HepG2 (cell line): Measurements from ENCODE around the gene NAA15. TPM values are rescaled to one million over a fixed set of nuclear protein-coding genes. Genes with fewer than 3 reads are reported as not detected.

Experiments used
- ATF7 ChIP-seq, 2 experiments: fragments of 450-650 bp in 1 of 2; sonication (generic) in 1 of 2; formaldehyde crosslinking in 1 of 2; IDR thresholded peaks; 2 replicates each; pipeline versions ENCODE4 v1.4.0 to v1.6.1; 2016 to 2020; ENCODE audit warnings: antibody characterized with exemption in 1 of 2, mild to moderate bottlenecking in 1 of 2, missing genetic modification reagents in 1 of 2
- EP300 ChIP-seq, 3 experiments: sonication (generic) in 1 of 3; formaldehyde crosslinking in 1 of 3; IDR thresholded peaks; 2 replicates each; pipeline versions ENCODE4 v1.5.1 to v1.6.1; 2011 to 2020; ENCODE audit warnings: low read depth in 2 of 3, low read length in 2 of 3, borderline replicate concordance in 1 of 3, improper control_type of control experiment in 1 of 3, mild to moderate bottlenecking in 1 of 3, missing genetic modification reagents in 1 of 3, moderate library complexity in 1 of 3
- GATAD2A ChIP-seq: IDR thresholded peaks from 2 replicates; pipeline ENCODE4 v1.6.1; 2016
- MTA1 ChIP-seq: sonication (generic); formaldehyde crosslinking; IDR thresholded peaks from 2 replicates; pipeline ENCODE4 v1.4.0; 2020; ENCODE audit warnings: missing genetic modification reagents, mild to moderate bottlenecking, borderline replicate concordance
- NCOA5 ChIP-seq: sonication (generic); formaldehyde crosslinking; IDR thresholded peaks from 2 replicates; pipeline ENCODE4 v1.4.0; 2020; ENCODE audit warnings: missing genetic modification reagents
- SKI ChIP-seq: fragments of 450-650 bp; IDR thresholded peaks from one replicate; pipeline ENCODE4 v1.6.1; 2018; ENCODE audit warnings: mild to moderate bottlenecking; ENCODE audit not compliant: partially characterized antibody
- SMYD3 ChIP-seq: sonication (generic); formaldehyde crosslinking; IDR thresholded peaks from 2 replicates; pipeline ENCODE4 v1.8.1; 2023; ENCODE audit warnings: mild to moderate bottlenecking, missing genetic modification reagents
- SRF ChIP-seq: IDR thresholded peaks from 2 replicates; pipeline ENCODE4 v1.6.1; 2011; ENCODE audit warnings: mild to moderate bottlenecking, low read depth, low read length, moderate library complexity
- YEATS2 ChIP-seq: sonication (generic); formaldehyde crosslinking; IDR thresholded peaks from 2 replicates; pipeline ENCODE4 v1.4.0; 2020; ENCODE audit warnings: missing genetic modification reagents, borderline replicate concordance
- ZBTB38 ChIP-seq: sonication (generic); formaldehyde crosslinking; IDR thresholded peaks from 2 replicates; pipeline ENCODE4 v1.5.1; 2020; ENCODE audit warnings: mild to moderate bottlenecking, missing genetic modification reagents
- ZFAT ChIP-seq: sonication (generic); formaldehyde crosslinking; conservative IDR thresholded peaks from 2 replicates; pipeline ENCODE4 v1.8.1; 2023; ENCODE audit warnings: missing genetic modification reagents, inconsistent platforms
- ZMYM4 ChIP-seq: sonication (generic); formaldehyde crosslinking; IDR thresholded peaks from 2 replicates; pipeline ENCODE4 v1.8.1; 2023; ENCODE audit warnings: mild to moderate bottlenecking, missing genetic modification reagents
- ZNF274 ChIP-seq: sonication (generic); formaldehyde crosslinking; IDR thresholded peaks from 2 replicates; pipeline ENCODE4 v1.5.1; 2020; ENCODE audit warnings: mild to moderate bottlenecking, missing genetic modification reagents
- ZNF329 ChIP-seq: sonication (generic); formaldehyde crosslinking; IDR thresholded peaks from 2 replicates; pipeline ENCODE4 v1.9.0; 2021; ENCODE audit warnings: low read depth, mild to moderate bottlenecking, missing genetic modification reagents
- ZNF839 ChIP-seq: sonication (generic); formaldehyde crosslinking; IDR thresholded peaks from 2 replicates; pipeline ENCODE4 v1.4.0; 2020; ENCODE audit warnings: missing genetic modification reagents, mild to moderate bottlenecking, borderline replicate concordance
- ZNF883 ChIP-seq: sonication (generic); formaldehyde crosslinking; IDR thresholded peaks from 2 replicates; pipeline ENCODE4 v1.5.1; 2020; ENCODE audit warnings: mild to moderate bottlenecking, missing genetic modification reagents; ENCODE audit errors: not compliant biosample characterization
- polyA plus RNA-seq, 8 experiments: library from polyadenylated mRNA; depleted of rRNA in 3 of 8; stranded (reverse) in 7 of 8; unstranded in 1 of 8; fragments of >200 nt; fragmentation: Illumina TruSeq in 4 of 8; extraction: Trizol in 4 of 8; gene quantifications; 2 replicates each; pipeline versions ENCODE4 v1.2.1 to v1.2.3, GENCODE V29; 2011 to 2016; ENCODE audit warnings: low read depth in 4 of 8, missing spikeins in 1 of 8, mixed read lengths in 1 of 8; ENCODE audit not compliant: insufficient read depth in 1 of 8
- total RNA-seq, 5 experiments: library from RNA; depleted of rRNA; stranded (reverse); fragments of >200 nt; fragmentation: Illumina TruSeq; extraction: Trizol; gene quantifications; 2 replicates each; pipeline ENCODE4 v1.2.3, GENCODE V29; 2016; ENCODE audit warnings: low read depth in 1 of 5
- TF ChIP-seq, protein P1 (sequence below): IDR thresholded peaks from 2 replicates; pipeline ENCODE4 v1.6.1; 2016; ENCODE audit warnings: low read depth
- TF ChIP-seq, protein P2 (sequence below): sonication (generic); formaldehyde crosslinking; IDR thresholded peaks from 2 replicates; pipeline ENCODE4 v1.4.0; 2020; ENCODE audit warnings: mild to moderate bottlenecking, missing genetic modification reagents
- TF ChIP-seq, protein P3 (sequence below): sonication (generic); formaldehyde crosslinking; IDR thresholded peaks from 2 replicates; pipeline ENCODE4 v1.5.1; 2020; ENCODE audit warnings: missing genetic modification reagents, mild to moderate bottlenecking, borderline replicate concordance
- TF ChIP-seq, protein P4 (sequence below): sonication (generic); formaldehyde crosslinking; IDR thresholded peaks from 2 replicates; pipeline ENCODE4 v1.9.0; 2021; ENCODE audit warnings: missing genetic modification reagents, mild to moderate bottlenecking, borderline replicate concordance
- TF ChIP-seq, protein P5 (sequence below): IDR thresholded peaks from 2 replicates; pipeline ENCODE4 v1.6.1; 2016

Gene NAA15
- total and polyA plus RNA-seq, 2 of the 13 experiments (the other 11 are each of a cell fraction or from before 2014, with no cell fraction given), result 6.2 to 50.2 TPM

DNA sequence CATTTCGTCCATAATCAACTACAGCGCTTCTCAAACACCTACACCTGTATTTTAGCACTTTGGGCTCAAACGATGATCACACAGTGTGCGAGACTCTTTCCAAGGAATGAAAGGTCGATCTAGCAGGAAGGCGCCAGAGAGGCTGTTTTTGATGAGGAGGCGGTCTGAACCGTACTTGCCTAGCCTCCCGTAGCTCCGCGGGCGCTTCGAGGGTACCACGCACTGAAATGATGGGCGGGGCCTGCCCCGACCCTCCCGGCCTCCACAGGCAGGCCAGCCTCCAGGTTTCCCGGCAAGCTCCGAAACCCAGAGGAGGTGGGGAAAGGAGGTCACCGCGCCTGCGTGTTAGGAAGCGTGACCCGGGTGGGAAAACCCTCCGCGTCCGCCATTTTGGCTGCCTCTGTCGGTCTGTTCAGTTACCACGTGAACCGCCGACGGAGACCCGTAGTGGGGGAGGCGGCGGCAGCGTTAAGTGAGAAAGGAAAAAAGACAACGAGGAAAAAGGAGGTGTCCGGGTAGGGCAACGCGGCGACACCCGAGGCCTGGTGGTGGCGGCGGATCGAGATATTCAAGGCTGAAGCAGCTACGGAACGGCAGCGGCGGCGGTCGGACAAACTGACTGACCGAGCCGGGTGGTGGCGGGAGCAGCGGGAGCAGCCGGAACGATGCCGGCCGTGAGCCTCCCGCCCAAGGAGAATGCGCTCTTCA lies at the start of gene NAA15 (continued):
- TF ChIP-seq, protein P1, sequence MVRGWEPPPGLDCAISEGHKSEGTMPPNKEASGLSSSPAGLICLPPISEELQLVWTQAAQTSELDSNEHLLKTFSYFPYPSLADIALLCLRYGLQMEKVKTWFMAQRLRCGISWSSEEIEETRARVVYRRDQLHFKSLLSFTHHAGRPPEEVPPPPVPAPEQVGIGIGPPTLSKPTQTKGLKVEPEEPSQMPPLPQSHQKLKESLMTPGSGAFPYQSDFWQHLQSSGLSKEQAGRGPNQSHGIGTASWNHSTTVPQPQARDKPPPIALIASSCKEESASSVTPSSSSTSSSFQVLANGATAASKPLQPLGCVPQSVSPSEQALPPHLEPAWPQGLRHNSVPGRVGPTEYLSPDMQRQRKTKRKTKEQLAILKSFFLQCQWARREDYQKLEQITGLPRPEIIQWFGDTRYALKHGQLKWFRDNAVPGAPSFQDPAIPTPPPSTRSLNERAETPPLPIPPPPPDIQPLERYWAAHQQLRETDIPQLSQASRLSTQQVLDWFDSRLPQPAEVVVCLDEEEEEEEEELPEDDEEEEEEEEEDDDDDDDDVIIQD (CRISPR knock-in tag), result 0 out of 2 replicates have a peak, but pooled peaks have one; percentile 51
- TF ChIP-seq YEATS2 (CRISPR knock-in tag) (peak; percentile 86; the same call in 1 of the 2 replicates), EP300 (IDR thresholded peaks at IDR 0.05; ENCODE audit: low read depth in 2 of 2, low read length in 2 of 2) (peak; percentile 34 to 41; a peak in 1 of 4 replicates), EP300 (CRISPR knock-in tag; IDR thresholded peaks at IDR 0.05; ENCODE audit: borderline replicate concordance) (no peak), ZNF329 (CRISPR knock-in tag) (0 out of 2 replicates have a peak, but pooled peaks have one; percentile 75), ZNF274 (CRISPR knock-in tag) (peak; percentile 22; the same call in 1 of the 2 replicates), ZMYM4 (CRISPR knock-in tag) (peak; percentile 96), SRF (no peak), MTA1 (no peak), ZFAT (CRISPR knock-in tag) (no peak), ZNF883 (CRISPR knock-in tag) (peak; percentile 69), GATAD2A (peak; percentile 45; the same call in 1 of the 2 replicates), SMYD3 (CRISPR knock-in tag) (no peak), ZBTB38 (CRISPR knock-in tag) (peak; percentile 48; the same call in 1 of the 2 replicates), ZNF839 (0 out of 2 replicates have a peak, but pooled peaks have one; percentile 26), ATF7 (IDR thresholded peaks at IDR 0.05) (no peak), ATF7 (CRISPR knock-in tag; IDR thresholded peaks at IDR 0.05) (no peak), NCOA5 (no peak), SKI (peak; percentile 11)
- TF ChIP-seq, protein P2, sequence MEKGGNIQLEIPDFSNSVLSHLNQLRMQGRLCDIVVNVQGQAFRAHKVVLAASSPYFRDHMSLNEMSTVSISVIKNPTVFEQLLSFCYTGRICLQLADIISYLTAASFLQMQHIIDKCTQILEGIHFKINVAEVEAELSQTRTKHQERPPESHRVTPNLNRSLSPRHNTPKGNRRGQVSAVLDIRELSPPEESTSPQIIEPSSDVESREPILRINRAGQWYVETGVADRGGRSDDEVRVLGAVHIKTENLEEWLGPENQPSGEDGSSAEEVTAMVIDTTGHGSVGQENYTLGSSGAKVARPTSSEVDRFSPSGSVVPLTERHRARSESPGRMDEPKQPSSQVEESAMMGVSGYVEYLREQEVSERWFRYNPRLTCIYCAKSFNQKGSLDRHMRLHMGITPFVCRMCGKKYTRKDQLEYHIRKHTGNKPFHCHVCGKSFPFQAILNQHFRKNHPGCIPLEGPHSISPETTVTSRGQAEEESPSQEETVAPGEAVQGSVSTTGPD (CRISPR knock-in tag), result no peak
- TF ChIP-seq, protein P3, sequence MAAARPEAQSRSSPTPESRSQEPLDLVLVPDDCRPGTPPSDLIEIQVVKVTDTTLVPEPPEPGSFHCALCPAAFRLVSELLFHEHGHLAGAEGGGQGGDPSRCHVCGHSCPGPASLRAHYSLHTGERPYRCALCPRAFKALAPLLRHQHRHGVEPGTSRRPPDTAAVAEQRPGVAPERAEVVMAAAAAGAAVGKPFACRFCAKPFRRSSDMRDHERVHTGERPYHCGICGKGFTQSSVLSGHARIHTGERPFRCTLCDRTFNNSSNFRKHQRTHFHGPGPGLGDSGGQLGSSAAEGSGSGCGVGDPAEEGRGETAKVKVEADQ (CRISPR knock-in tag), result no peak
- TF ChIP-seq, protein P4, sequence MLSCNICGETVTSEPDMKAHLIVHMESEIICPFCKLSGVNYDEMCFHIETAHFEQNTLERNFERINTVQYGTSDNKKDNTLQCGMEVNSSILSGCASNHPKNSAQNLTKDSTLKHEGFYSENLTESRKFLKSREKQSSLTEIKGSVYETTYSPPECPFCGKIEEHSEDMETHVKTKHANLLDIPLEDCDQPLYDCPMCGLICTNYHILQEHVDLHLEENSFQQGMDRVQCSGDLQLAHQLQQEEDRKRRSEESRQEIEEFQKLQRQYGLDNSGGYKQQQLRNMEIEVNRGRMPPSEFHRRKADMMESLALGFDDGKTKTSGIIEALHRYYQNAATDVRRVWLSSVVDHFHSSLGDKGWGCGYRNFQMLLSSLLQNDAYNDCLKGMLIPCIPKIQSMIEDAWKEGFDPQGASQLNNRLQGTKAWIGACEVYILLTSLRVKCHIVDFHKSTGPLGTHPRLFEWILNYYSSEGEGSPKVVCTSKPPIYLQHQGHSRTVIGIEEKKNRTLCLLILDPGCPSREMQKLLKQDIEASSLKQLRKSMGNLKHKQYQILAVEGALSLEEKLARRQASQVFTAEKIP, result no peak
- TF ChIP-seq, protein P5, sequence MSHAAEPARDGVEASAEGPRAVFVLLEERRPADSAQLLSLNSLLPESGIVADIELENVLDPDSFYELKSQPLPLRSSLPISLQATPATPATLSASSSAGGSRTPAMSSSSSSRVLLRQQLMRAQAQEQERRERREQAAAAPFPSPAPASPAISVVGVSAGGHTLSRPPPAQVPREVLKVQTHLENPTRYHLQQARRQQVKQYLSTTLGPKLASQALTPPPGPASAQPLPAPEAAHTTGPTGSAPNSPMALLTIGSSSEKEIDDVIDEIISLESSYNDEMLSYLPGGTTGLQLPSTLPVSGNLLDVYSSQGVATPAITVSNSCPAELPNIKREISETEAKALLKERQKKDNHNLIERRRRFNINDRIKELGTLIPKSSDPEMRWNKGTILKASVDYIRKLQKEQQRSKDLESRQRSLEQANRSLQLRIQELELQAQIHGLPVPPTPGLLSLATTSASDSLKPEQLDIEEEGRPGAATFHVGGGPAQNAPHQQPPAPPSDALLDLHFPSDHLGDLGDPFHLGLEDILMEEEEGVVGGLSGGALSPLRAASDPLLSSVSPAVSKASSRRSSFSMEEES, result peak; percentile 65; the same call in 1 of the 2 replicates
